HepG2 (cell line): Measurements from ENCODE around the gene PARP1.

ENCODE experiments used
- FOXA1 ChIP-seq, 2 experiments: fragments of 450-650 bp in 1 of 2; sonication (generic) in 1 of 2; formaldehyde crosslinking in 1 of 2; IDR thresholded peaks; 2 replicates each; pipeline versions ENCODE4 v1.4.0 to v1.6.1; 2016 to 2020; ENCODE audit warnings: missing genetic modification reagents in 1 of 2
- POLR2A ChIP-seq, 2 experiments: IDR thresholded peaks; 2 replicates each; pipeline ENCODE4 v1.6.1; 2011; ENCODE audit warnings: low read depth in 2 of 2, low read length in 2 of 2, mild to moderate bottlenecking in 1 of 2, moderate library complexity in 1 of 2; ENCODE audit not compliant: insufficient read depth in 1 of 2
- POLR2AphosphoS5 ChIP-seq: IDR thresholded peaks from 2 replicates; pipeline ENCODE4 v1.6.1; 2012; ENCODE audit warnings: low read depth, low read length
- TAF15 ChIP-seq: fragments of 200-400 bp; formaldehyde crosslinking; IDR thresholded peaks from one replicate; pipeline ENCODE4 v1.6.1; 2018; ENCODE audit warnings: mild to moderate bottlenecking, low read depth, low read length; ENCODE audit not compliant: poor library complexity, severe bottlenecking

- TF ChIP-seq FOXA1 (IDR thresholded peaks at IDR 0.05), result no peak
- no peak for TF ChIP-seq FOXA1 (CRISPR knock-in tag; IDR thresholded peaks at IDR 0.05)
- TF ChIP-seq POLR2A (IDR thresholded peaks at IDR 0.05; ENCODE audit: insufficient read depth in 1 of 2, low read depth in 2 of 2, low read length in 2 of 2), result no peak
- TF ChIP-seq POLR2AphosphoS5, result no peak
- no peak for TF ChIP-seq TAF15
Measured at GRCh38 chr1:226440512-226440911, 32.6 kb upstream of the PARP1 start.
